PC-3 (cell line): ENCODE measurements around the gene NAP1L4. TPM values are rescaled to one million over a fixed set of nuclear protein-coding genes. Genes with fewer than 3 reads are reported as not detected.

Experiments
- ATAC-seq: fragments of 200-7000 bp; cut with Tn5 transposase; 2 replicates; pipeline ENCODE4 v1.9.1; 2020; ENCODE audit warnings: mild to moderate bottlenecking, moderate library complexity
- BruUV-seq: library from RNA; stranded (reverse); fragments of 400-500 nt; replicated peaks from 2 replicates; lab custom pipeline; 2021; lab: Mats Ljungman, UMichigan
- CTCF ChIA-PET: fragments of 300-600 bp; sonication (Branson Sonifier 250); formaldehyde crosslinking; loops from one replicate; lab custom pipeline; 2022; ENCODE audit warnings: antibody characterized with exemption; lab: Charles Lee
- POLR2A ChIA-PET: fragments of 300-600 bp; sonication (Branson Sonifier 250); formaldehyde crosslinking; loops from one replicate; lab custom pipeline; 2022; ENCODE audit warnings: antibody characterized with exemption; ENCODE audit not compliant: unreplicated experiment; lab: Charles Lee
- DNase-seq: peaks from one replicate; pipeline ENCODE4 v3.0.0-alpha.2; 2015
- H2AFZ ChIP-seq: fragments of 300-600 bp; sonication (generic); 2 replicates; pipeline ENCODE4 v1.6.0; 2016; ENCODE audit warnings: antibody characterized with exemption, low read length
- H3F3A ChIP-seq: fragments of 300-600 bp; sonication (generic); one replicate; pipeline ENCODE4 v1.6.0; 2017; ENCODE audit warnings: antibody characterized with exemption, low read length, control low read depth, mild to moderate bottlenecking; ENCODE audit not compliant: unreplicated experiment
- H3K27ac ChIP-seq: fragments of 300-600 bp; sonication (generic); 2 replicates; pipeline ENCODE4 v1.5.1; 2016; ENCODE audit warnings: mild to moderate bottlenecking, low read length
- H3K27me3 ChIP-seq: fragments of 300-600 bp; sonication (generic); 2 replicates; pipeline ENCODE4 v1.6.1; 2016; ENCODE audit warnings: low read length, mixed read lengths
- H3K36me3 ChIP-seq: fragments of 300-600 bp; sonication (generic); 2 replicates; pipeline ENCODE4 v1.6.1; 2016; ENCODE audit warnings: low read depth, mixed run types, low read length, mixed read lengths
- H3K4me1 ChIP-seq: fragments of 300-600 bp; sonication (generic); 2 replicates; pipeline ENCODE4 v1.5.1; 2016; ENCODE audit warnings: low read length; ENCODE audit not compliant: insufficient read depth
- H3K4me2 ChIP-seq: fragments of 300-600 bp; sonication (generic); 2 replicates; pipeline ENCODE4 v1.6.0; 2016; ENCODE audit warnings: low read length
- H3K4me3 ChIP-seq: fragments of 300-600 bp; sonication (generic); 2 replicates; pipeline ENCODE4 v1.5.1; 2016; ENCODE audit warnings: mild to moderate bottlenecking, low read length, mixed read lengths
- H3K79me2 ChIP-seq: fragments of 300-600 bp; sonication (generic); 2 replicates; pipeline ENCODE4 v1.6.1; 2017; ENCODE audit warnings: low read length, mixed read lengths
- H3K9ac ChIP-seq: fragments of 300-600 bp; sonication (generic); 2 replicates; pipeline ENCODE4 v1.6.0; 2016; ENCODE audit warnings: mild to moderate bottlenecking, low read length
- H3K9me2 ChIP-seq: fragments of 300-600 bp; sonication (generic); replicated peaks from 2 replicates; pipeline ENCODE4 v1.6.1; 2016; ENCODE audit warnings: mixed run types, low read length, mixed read lengths
- H3K9me3 ChIP-seq: fragments of 300-600 bp; sonication (generic); 2 replicates; pipeline ENCODE4 v1.6.1; 2016; ENCODE audit warnings: low read length, mixed read lengths
- H4K20me1 ChIP-seq: fragments of 300-600 bp; sonication (generic); 2 replicates; pipeline ENCODE4 v1.6.1; 2016; ENCODE audit warnings: low read length, mixed read lengths
- CTCF ChIP-seq: fragments of 300-600 bp; sonication (generic); conservative IDR thresholded peaks from 2 replicates; pipeline ENCODE4 v1.5.1; 2017; ENCODE audit warnings: antibody characterized with exemption, low read depth, mild to moderate bottlenecking, low read length
- EZH2 ChIP-seq: fragments of 300-600 bp; sonication (generic); IDR thresholded peaks from one replicate; pipeline ENCODE4 v1.6.1; 2017; ENCODE audit warnings: antibody characterized with exemption, mild to moderate bottlenecking, low read length; ENCODE audit not compliant: unreplicated experiment
- EZH2phosphoT487 ChIP-seq: fragments of 300-600 bp; sonication (generic); IDR thresholded peaks from 2 replicates; pipeline ENCODE4 v1.6.1; 2018; ENCODE audit warnings: mild to moderate bottlenecking, antibody characterized with exemption, low read length, borderline replicate concordance
- intact Hi-C: fragments of 100-400 bp; cut with micrococcal nuclease; formaldehyde crosslinking; loops from 2 replicates; pipeline ENCODE4 v1.9.0; 2023
- total RNA-seq: library from RNA; depleted of rRNA; stranded (reverse); fragments of >200 nt; gene quantifications from 2 replicates; pipeline ENCODE4 v1.2.3, GENCODE V29; 2014

NAP1L4 gene
- total RNA-seq, 1 experiment from 2014 or later, result 115 TPM

GRCh38 chr11:3037040-3037944, 45.2 kb upstream of the NAP1L4 start:
- Histone ChIP-seq H3K4me3 (0 out of 2 replicates have a peak overlapping the region, but pooled peaks have one; percentile 36), H3K9me2 (no peaks in the 10 kb centered on the region), H3K27ac (peak overlapping the region; percentile 92), H3K9ac (peak overlapping the region; percentile 59), H3K79me2 (no peaks in the 10 kb centered on the region), H3K4me2 (peak overlapping the region; percentile 79), H2AFZ (no peak overlapping the region), H3K27me3 (no peaks in the 10 kb centered on the region), H3K4me1 (peaks cover 16% of the 10 kb centered on the region), H3F3A (no peaks in the 10 kb centered on the region), H3K9me3 (no peaks in the 10 kb centered on the region), H3K36me3 (peaks cover 41% of the 10 kb centered on the region), H4K20me1 (no peaks in the 10 kb centered on the region)
- no TSS peak for BruUV-seq
- TF ChIP-seq EZH2, result no peak
- TF ChIP-seq EZH2phosphoT487, result no peak
- peak; percentile 91 for TF ChIP-seq CTCF
- POLR2A ChIA-PET, result interaction anchor here (0.6 kb wide), 1 partner anchor 58 kb away, joined by 17 read pairs; no protein-coding TSS in a partner anchor
- intact Hi-C loops, result loop anchor here (1.0 kb wide), 1 partner anchor 55 kb away; no protein-coding TSS in a partner anchor
- ATAC-seq (peak; percentile 98), DNase-seq (peak; percentile 77)
- CTCF ChIA-PET, result interaction anchor here (0.7 to 1.7 kb wide), 3 partner anchors 13 to 54 kb away, joined by 4 to 27 read pairs (median 7); no protein-coding TSS in a partner anchor

DNA sequence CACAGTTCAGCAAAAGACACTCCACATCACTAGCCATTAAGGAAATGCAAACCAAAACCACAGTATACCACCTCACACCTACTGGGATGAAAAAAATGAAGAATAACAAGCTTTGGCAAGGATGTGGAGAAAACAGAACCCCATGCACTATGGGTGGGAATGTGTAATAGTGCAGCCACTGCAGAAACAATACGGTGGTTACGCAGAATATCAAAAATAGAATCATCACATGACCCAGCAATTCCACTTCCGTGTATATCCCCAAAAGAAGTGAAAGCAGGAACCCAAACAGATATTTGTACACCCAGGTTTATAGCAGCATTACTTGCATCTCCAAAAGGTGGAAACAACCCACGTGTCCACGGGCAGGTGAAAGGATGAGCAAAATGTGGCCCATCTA, 44.3 kb upstream of the NAP1L4 start:
- no peak for DNase-seq
- H3K4me1 ChIP-seq, result peaks cover 16% of the 10 kb centered on the region
- CTCF ChIA-PET, result no interaction called here
- H3K79me2 ChIP-seq, result no peaks in the 10 kb centered on the region
- no peaks in the 10 kb centered on the region for H3K27me3 ChIP-seq
- no peak overlapping the region for H2AFZ ChIP-seq
- BruUV-seq, result no TSS peak
- TF ChIP-seq EZH2phosphoT487, result no peak
- TF ChIP-seq CTCF, result no peak
- TF ChIP-seq EZH2, result no peak
- no peaks in the 10 kb centered on the region for H3F3A ChIP-seq
- intact Hi-C loops, result no loop called here
- peaks cover 37% of the 10 kb centered on the region for H3K36me3 ChIP-seq
- no peaks in the 10 kb centered on the region for H3K9me3 ChIP-seq
- POLR2A ChIA-PET, result no interaction called here
- no peak overlapping the region for H3K4me2 ChIP-seq
- no peak overlapping the region for H3K27ac ChIP-seq
- no peak for ATAC-seq
- H3K9me2 ChIP-seq, result no peaks in the 10 kb centered on the region
- H4K20me1 ChIP-seq, result no peaks in the 10 kb centered on the region
- H3K9ac ChIP-seq, result no peak overlapping the region
- no peak overlapping the region for H3K4me3 ChIP-seq

DNA sequence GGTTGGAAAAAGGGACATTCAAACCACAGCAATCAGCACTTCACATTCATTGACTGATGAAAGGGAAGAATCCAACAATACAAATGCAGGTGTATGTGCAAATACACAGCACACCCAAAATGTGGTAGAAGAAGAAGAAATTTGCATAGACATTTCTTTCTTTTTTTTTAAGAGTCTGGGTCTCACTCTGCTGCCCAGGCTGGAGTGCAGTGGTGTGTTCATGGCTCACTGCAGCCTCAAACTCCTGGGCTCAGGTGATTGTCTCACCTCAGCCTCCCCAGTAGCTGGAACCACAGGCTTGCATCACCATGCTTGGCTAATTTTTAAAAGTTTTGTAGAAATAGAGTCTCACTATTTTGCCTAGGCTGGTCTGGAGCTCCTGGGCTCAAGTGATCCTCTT, 43.2 kb upstream of the NAP1L4 start:
- Histone ChIP-seq H3K27me3 (no peaks in the 10 kb centered on the region), H2AFZ (no peak overlapping the region), H3K4me2 (no peak overlapping the region), H3K9me3 (no peaks in the 10 kb centered on the region), H3K9ac (no peak overlapping the region), H3K9me2 (no peaks in the 10 kb centered on the region), H3K79me2 (no peaks in the 10 kb centered on the region), H3K4me1 (peaks cover 16% of the 10 kb centered on the region), H4K20me1 (no peaks in the 10 kb centered on the region), H3K36me3 (peaks cover 31% of the 10 kb centered on the region), H3F3A (no peaks in the 10 kb centered on the region), H3K4me3 (no peak overlapping the region), H3K27ac (no peak overlapping the region)
- ATAC-seq (no peak), DNase-seq (no peak)
- CTCF ChIA-PET, result no interaction called here
- POLR2A ChIA-PET, result no interaction called here
- TF ChIP-seq CTCF (no peak), EZH2 (no peak), EZH2phosphoT487 (no peak)
- intact Hi-C loops, result no loop called here
- BruUV-seq, result no TSS peak
